Measurements from ENCODE around the gene MTIF3.

Gene MTIF3

DNA sequence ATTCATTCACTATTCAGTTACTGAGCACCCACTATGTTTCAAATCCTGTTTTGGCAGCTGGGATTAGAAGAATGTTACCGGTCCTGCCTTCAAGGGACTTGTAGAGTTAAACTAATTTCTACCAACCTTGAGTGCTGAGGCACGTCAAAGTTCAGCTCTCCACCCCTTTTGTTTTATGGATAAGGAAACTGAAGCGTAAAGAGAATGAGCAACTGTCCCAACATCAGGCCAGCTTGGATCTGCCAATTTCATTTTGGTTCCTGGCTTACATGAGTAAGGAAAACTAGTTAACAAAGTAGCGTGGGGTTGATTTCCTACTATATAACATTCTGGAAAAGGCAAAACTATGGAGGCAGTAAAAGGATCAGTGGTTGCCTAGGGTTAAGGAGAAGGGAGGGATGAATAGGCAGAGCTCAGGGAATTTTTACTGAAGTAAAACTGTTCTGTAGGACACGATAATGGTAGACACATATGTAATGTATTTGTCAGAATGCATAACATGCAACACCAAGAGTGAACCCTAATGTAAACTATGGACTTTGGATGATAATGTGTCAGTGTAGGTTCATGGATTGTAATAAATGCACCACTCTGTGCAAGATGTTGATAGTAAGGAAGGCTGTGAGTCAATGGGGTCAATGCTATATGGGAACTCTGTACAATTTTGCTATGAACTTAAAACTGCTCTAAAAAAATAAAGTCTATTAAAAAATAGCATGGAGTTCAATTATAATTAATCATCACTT is 19.9 kb upstream of the MTIF3 start:
- ATAC-seq (no peak), DNase-seq (no peak)
- no peaks in the 10 kb centered on the region for H3K9me3 Mint-ChIP-seq
- no peaks in the 10 kb centered on the region for H3K27me3 Mint-ChIP-seq
- no peaks in the 10 kb centered on the region for H3K4me1 Mint-ChIP-seq
- H3K27ac Mint-ChIP-seq = no peak overlapping the region
- no peak overlapping the region for H3K4me3 Mint-ChIP-seq

DNA sequence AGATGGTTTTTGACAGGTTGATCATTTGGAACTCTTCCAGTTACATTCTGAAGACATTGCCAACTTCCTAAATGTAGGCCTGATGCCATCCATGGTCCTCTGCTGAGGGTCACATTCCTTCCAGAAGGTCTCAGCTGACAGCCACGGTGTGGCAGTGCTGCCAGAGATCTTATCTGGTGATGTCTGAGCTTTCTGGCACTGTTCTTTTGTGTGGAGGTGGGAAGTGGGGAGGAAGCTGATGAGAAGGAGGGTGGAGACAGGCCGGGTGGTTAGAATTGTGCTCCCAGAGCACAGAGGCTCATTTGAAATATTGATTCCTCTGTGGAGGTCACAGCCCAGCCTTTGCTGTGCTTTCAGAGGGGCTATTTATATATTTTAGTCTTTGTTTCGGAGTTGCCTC is 16.1 kb upstream of the MTIF3 start:
- Mint-ChIP-seq H3K27me3 (no peaks in the 10 kb centered on the region), H3K27ac (peak overlapping the region in 1 of 2 donors; percentile 84), H3K9me3 (no peaks in the 10 kb centered on the region), H3K4me1 (no peaks in the 10 kb centered on the region), H3K4me3 (no peak overlapping the region)
- no peak for DNase-seq
- no peak for ATAC-seq

DNA sequence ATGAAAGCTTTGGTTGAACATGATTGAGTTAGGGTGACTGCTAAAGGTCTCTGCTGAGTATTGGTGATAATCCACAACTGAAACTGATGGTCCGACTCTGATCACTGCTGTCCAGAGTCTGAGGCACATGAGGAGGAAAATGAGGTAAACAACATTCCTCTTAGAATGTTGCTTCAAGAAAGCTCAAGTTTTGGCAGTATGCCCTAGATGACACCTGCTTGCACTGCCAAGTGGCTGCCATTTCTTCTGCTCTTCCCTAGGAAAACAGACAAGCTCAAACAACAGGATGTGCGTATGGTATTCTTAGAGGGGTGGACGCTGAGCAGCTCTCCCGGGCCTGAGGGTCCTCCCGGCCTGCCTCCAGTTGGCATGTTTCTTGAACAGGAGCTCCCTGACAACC is 15.2 kb upstream of the MTIF3 start:
- Mint-ChIP-seq H3K9me3 (no peaks in the 10 kb centered on the region), H3K4me1 (no peaks in the 10 kb centered on the region), H3K27me3 (no peaks in the 10 kb centered on the region), H3K27ac (no peak overlapping the region), H3K4me3 (no peak overlapping the region)
- ATAC-seq (no peak), DNase-seq (no peak)

DNA sequence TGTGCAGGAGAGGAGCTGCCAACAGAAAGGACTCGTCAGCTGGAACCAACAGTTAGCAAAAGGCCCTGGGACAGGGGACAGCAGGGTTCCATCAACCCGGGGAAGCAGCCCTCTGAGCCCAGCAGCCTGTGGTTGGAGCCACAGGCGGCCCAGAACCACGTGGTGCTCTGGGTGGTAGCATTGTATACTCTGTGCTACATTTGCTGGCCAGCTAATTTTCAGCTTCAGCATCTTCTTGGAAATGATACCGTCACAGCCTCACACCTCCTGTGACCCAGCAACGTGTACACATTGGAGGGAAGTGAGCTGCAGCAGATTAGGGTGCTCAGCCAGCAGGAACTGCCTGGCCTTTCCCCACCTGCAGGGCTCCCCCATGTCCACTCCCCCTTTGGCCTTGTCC is 13.1 kb upstream of the MTIF3 start:
- DNase-seq (no peak), ATAC-seq (no peak)
- H3K4me3 Mint-ChIP-seq = no peak overlapping the region
- H3K9me3 Mint-ChIP-seq = no peaks in the 10 kb centered on the region
- H3K4me1 Mint-ChIP-seq = no peaks in the 10 kb centered on the region
- H3K27ac Mint-ChIP-seq = no peak overlapping the region
- H3K27me3 Mint-ChIP-seq = no peaks in the 10 kb centered on the region

DNA sequence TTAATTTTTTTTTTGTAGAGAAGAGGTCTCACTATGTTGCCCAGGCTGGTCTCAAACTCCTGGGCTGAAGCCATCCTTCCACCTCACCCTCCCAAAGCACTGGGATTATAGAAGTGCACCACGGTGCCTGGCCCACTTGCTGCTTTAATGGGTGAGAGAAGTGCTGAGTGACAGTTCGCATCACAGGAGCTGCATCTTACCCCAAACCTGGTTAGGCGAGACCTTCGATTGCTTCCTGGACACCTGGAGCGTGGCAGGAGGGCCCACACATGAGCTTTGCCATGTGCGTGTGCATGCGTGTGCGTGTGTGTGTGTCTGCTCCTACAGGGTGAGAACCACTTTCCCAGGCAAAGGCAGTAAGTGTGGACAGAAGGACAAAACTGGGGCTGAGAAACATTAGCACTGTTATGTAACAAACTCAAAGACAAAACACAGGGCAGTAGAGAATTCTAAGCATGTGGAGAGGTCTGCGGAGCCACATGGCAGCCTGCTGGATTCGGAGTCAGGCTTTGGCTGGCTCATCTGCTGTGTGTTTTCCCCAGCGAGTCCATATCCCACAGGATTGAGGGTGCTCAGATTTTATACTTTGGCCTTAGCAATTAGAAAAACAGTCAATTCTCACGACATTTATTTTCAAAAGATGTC is 11.7 kb upstream of the MTIF3 start:
- no peak overlapping the region for H3K27ac Mint-ChIP-seq
- no peak overlapping the region for H3K4me3 Mint-ChIP-seq
- no peaks in the 10 kb centered on the region for H3K9me3 Mint-ChIP-seq
- no peak for ATAC-seq
- no peak for DNase-seq
- no peaks in the 10 kb centered on the region for H3K4me1 Mint-ChIP-seq
- H3K27me3 Mint-ChIP-seq = no peaks in the 10 kb centered on the region

DNA sequence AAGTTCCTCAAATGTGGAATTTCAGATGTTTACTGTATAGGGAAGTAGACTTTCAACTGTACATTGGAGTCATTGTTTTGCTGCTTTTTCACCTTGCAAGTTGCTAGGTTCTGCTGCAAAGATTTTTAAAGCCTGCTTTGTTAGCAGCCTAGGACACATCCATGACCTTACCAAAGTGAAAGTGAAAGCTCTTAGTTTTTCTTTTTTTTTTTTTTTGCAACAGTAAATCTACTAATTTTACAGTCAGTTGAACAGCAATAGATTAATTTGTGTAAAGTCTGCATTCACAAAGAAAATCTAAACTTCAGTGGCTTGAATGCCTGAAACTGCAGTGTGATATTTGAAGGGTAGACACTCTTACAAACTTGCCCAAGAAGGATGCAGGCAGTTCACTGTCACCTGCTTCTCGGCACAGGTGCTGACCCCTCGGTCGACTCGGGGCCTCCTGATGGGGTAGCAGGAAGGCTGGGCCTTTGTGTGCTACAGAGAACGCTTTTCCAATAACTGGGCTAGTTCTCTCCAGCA is 5.0 kb upstream of the MTIF3 start:
- Mint-ChIP-seq H3K4me1 (peaks cover 24% of the 10 kb centered on the region), H3K9me3 (no peaks in the 10 kb centered on the region), H3K4me3 (peak overlapping the region; percentile 95 to 99), H3K27me3 (no peaks in the 10 kb centered on the region), H3K27ac (peak overlapping the region; percentile 98 to 100)
- DNase-seq (peak in 1 of 2 donors; percentile 37), ATAC-seq (peak; percentile 58)

DNA sequence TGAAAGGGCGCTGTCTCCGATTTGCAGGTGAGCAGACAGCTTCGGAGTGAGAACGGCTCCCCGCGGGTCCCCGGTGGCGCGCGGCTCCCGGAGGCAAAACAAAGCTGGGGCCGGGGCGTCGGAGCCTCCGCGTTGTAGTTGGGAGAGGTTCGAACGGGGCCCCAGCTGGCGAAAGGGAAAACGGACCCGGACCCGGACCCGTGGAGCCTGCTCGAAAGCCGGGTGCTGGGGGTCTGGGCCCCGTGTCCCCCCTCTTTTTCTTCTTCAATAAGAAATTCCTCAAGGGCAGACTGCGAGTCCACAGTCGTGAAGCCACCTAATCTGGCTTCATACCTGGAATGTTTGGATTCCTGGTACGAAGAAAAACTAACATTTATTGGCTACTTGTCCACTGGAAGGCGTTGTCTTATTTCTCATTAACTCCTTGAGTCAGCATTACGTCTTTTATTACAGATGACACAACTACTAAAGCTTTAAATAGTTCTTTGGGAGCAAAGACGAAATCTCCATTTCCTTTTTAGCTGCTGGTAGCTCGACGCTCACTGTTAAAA is 632 bp upstream of the MTIF3 start:
- DNase-seq (no peak), ATAC-seq (no peak)
- no peaks in the 10 kb centered on the region for H3K9me3 Mint-ChIP-seq
- H3K27ac Mint-ChIP-seq = peak overlapping the region; percentile 93 to 96
- H3K4me3 Mint-ChIP-seq = peak overlapping the region; percentile 80 to 92
- no peaks in the 10 kb centered on the region for H3K27me3 Mint-ChIP-seq
- H3K4me1 Mint-ChIP-seq = peaks cover 53% of the 10 kb centered on the region

DNA sequence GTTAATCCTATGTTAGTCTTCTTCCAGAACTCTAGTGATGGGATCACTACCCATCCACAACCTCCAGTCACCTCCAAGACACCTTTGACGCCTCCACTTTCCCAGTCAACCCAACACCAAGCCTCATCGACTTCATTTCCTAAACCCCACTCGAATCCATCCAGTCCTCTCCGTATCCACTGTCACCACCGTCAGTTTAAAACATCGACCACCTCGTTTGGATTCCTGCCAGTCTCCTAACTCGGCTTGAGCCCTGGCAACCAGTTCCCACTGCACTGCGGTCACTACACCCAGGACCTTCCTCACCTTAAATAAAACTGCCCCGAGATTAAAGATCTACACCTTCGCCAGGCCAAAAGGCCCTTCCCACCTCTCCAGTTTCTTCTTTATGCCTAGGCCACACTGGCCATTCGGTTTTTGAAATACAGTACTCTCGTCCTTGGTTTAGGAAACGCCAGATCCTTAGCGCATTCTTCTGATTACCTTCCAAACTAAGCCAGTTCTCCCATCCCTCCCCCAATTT is 1.2 kb downstream of the MTIF3 start:
- ATAC-seq = no peak
- H3K9me3 Mint-ChIP-seq = no peaks in the 10 kb centered on the region
- DNase-seq = no peak
- peak overlapping the region; percentile 80 to 92 for H3K4me3 Mint-ChIP-seq
- H3K4me1 Mint-ChIP-seq = peaks cover 49% of the 10 kb centered on the region
- H3K27me3 Mint-ChIP-seq = no peaks in the 10 kb centered on the region
- H3K27ac Mint-ChIP-seq = peak overlapping the region; percentile 93 to 96

DNA sequence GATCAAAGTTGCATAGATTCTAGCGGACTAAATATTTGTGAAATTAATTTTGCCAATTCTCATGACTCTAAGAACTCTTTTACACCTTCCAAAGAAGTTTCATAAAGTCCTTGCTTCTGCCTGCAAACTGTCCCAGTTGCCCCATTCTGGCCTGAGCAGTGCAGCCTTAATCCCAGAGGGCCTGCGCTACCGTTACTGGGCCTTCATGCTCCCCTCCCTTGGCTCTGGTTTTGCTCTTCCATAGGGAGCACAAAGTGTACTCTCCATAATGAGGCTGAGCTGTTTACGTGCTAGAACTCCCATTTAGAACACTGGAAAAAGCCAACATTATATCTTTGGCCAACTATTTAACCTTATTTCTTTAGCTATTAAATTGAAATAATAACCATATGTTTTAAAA is 2.1 kb downstream of the MTIF3 start:
- H3K9me3 Mint-ChIP-seq = no peaks in the 10 kb centered on the region
- no peak for ATAC-seq
- peak overlapping the region; percentile 80 to 92 for H3K4me3 Mint-ChIP-seq
- H3K27me3 Mint-ChIP-seq = no peaks in the 10 kb centered on the region
- peak overlapping the region in 1 of 2 donors; percentile 81 for H3K27ac Mint-ChIP-seq
- no peak for DNase-seq
- peaks cover 49% of the 10 kb centered on the region for H3K4me1 Mint-ChIP-seq

DNA sequence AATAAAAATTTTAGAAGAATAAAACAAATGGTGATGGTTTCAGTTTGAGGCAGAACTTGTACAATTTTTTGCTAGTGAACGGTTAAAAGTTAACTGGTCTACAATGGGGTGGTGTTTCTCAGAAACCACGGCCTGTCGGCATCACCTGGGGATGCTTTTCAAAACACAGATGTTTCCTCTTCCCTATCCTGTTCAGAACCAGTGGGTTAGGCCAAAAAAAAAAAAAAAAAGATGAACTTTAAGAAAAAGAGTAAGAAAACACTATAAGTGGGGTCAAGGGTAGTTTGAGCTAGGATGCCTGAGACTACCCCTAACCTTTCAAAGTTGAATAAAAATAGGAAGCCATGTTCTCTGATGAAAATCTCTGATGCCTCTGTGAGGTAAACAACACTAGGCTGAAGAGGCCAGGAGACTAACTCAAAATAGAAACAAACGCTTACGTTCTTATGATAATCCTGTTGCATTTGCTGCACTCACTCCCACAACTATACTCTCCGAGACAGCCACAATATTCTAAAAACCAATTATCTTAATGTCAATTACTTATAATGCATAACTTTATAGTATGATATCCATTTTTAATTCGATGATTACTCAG is 3.3 kb downstream of the MTIF3 start:
- Mint-ChIP-seq H3K9me3 (no peaks in the 10 kb centered on the region), H3K27ac (peak overlapping the region; percentile 96 to 97), H3K27me3 (no peaks in the 10 kb centered on the region), H3K4me3 (peak overlapping the region; percentile 77 to 80), H3K4me1 (peaks cover 59% of the 10 kb centered on the region)
- ATAC-seq = no peak
- DNase-seq = no peak

DNA sequence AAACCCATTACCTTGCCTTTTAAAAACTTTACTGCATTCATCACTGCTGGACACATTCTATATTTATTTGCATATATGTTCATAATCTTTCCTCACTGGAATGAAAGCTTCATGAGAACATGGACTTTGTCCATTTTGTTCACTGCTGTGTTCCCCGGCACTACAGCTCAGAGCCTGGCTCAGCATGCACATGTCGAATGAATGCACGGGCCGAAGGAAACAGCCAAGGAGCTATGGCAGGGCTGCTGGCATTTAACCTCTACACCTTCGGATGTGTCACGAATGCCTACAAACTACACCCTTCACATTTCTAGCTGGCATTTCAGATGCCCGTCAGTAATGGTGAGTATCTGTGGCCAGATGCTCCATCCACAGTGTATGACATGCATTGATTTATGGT is 7.6 kb downstream of the MTIF3 start:
- ATAC-seq = peak; percentile 37
- DNase-seq = no peak
- peak overlapping the region in 1 of 2 donors; percentile 21 for H3K27ac Mint-ChIP-seq
- no peaks in the 10 kb centered on the region for H3K27me3 Mint-ChIP-seq
- H3K4me3 Mint-ChIP-seq = peak overlapping the region; percentile 71 to 75
- H3K9me3 Mint-ChIP-seq = no peaks in the 10 kb centered on the region
- peaks cover 61% of the 10 kb centered on the region for H3K4me1 Mint-ChIP-seq

DNA sequence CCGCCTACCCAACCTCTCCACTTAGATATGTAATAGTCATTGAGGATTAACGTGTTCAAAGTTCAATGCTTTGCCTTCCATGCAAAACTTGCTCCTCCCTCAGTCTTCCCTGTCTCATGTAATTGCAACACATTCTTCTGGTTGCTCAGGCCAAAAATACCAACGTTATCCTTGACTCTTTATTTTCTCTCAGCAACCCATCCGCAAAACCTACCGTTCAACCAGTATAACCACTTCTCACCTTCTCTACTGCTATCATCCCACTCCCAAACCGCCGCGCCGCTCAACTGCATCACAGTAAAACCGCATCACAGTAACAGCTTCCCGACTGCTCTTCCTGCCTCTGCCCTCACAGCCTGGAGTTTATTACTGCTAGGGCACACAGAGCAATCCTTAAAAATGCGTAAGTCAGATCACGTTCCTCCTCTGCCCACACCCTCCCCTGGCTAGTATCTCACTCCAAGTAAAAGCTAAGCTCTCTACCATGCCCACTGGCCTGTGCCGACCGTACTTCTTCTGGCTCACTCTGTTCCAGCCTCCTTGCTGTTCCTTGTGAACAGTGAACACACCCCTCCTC is 8.2 kb downstream of the MTIF3 start:
- ATAC-seq = peak; percentile 77
- no peak for DNase-seq
- Mint-ChIP-seq H3K4me3 (peak overlapping the region; percentile 71 to 75), H3K9me3 (no peaks in the 10 kb centered on the region), H3K27me3 (no peaks in the 10 kb centered on the region), H3K4me1 (peaks cover 60% of the 10 kb centered on the region), H3K27ac (peak overlapping the region in 1 of 2 donors; percentile 21)

DNA sequence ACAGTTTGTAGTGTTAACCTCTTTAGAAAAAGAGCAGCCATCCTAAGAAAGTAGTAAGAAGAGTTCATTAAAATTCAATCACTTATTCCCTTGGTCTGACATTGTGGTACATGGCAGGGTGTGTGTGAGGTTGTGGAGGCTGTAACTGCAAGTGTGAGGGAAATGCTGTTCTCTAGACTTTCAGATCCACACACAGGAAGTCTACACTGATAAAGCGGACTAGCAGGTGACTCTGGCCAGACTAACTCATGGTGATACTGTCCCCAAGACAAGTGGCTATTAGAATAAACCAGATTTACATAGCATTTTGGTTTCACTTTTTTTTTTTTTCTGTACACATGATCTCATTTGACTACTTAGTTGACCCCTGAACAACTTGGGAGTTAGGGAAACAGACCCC is 10.0 kb downstream of the MTIF3 start:
- no peaks in the 10 kb centered on the region for H3K9me3 Mint-ChIP-seq
- no peak overlapping the region for H3K4me3 Mint-ChIP-seq
- ATAC-seq = peak; percentile 40
- no peaks in the 10 kb centered on the region for H3K27me3 Mint-ChIP-seq
- H3K4me1 Mint-ChIP-seq = peaks cover 51% of the 10 kb centered on the region
- no peak for DNase-seq
- H3K27ac Mint-ChIP-seq = peak overlapping the region in 1 of 2 donors; percentile 72

DNA sequence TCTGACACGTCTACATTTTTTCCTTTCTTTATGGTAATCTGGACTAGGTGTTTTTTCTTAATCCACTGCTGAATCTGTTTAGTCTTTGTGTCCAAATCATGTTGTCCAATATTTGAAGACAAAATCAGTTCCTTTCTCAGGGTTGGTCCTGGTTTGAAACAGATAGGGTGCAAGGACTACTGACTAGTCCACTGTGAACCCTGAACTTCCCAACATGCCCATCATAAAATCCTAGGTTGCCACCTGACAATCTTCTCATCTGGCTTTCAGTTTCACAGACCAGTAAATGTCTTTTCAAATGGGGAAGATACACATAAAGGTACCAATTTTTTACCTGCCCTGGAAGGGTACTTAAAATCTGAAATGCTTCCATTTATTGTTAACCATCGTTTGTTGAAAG is 13.2 kb downstream of the MTIF3 start:
- no peak for DNase-seq
- Mint-ChIP-seq H3K27me3 (no peaks in the 10 kb centered on the region), H3K4me3 (no peak overlapping the region), H3K27ac (no peak overlapping the region), H3K9me3 (no peaks in the 10 kb centered on the region), H3K4me1 (peaks cover 61% of the 10 kb centered on the region)
- ATAC-seq = no peak

DNA sequence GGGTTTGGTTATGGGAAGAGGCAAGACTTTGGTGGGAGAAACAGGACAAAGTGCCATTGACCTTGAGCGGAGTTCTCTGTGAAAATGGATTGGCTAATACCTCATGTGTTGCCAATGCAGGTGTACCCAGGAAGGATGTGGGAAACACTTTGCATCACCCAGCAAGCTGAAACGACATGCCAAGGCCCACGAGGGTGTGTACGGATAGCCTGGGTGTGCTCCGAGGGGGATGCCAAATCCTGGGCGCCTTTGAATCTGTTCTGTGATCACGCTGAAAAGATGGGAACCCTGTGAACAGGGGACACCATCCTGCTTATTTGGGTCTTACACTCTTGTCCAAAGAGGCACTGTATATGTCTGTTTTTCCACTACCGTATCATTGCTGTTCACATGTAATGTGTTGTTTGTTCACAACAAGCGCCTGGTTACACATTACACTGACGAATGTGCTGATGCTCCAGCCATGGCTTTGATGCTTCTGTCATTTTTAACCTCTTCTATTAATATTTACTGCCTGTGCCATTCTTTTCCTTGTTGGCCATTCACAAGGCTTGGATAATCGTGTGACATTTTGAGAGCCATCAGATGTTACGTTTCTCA is 17.7 kb downstream of the MTIF3 start:
- H3K4me3 Mint-ChIP-seq = peak overlapping the region in 1 of 2 donors; percentile 39
- H3K4me1 Mint-ChIP-seq = peaks cover 63% of the 10 kb centered on the region
- no peaks in the 10 kb centered on the region for H3K27me3 Mint-ChIP-seq
- ATAC-seq = no peak
- peak overlapping the region; percentile 76 to 91 for H3K27ac Mint-ChIP-seq
- no peaks in the 10 kb centered on the region for H3K9me3 Mint-ChIP-seq
- no peak for DNase-seq

All from stimulated activated naive CD8-positive, alpha-beta T cell treated with anti-CD3 and anti-CD28 coated beads, Interleukin-15, amount 100 ng/mL, for 72 hours (primary cell).